ENCODE data around the gene OR51A7. TPM values are rescaled to one million over a fixed set of nuclear protein-coding genes. Genes with fewer than 3 reads are reported as not detected.

The OR51A7 gene
- total and polyA plus RNA-seq, 2 donors (not counting 3 experiments of a cell fraction or from before 2014, with no cell fraction given) = not detected

DNA sequence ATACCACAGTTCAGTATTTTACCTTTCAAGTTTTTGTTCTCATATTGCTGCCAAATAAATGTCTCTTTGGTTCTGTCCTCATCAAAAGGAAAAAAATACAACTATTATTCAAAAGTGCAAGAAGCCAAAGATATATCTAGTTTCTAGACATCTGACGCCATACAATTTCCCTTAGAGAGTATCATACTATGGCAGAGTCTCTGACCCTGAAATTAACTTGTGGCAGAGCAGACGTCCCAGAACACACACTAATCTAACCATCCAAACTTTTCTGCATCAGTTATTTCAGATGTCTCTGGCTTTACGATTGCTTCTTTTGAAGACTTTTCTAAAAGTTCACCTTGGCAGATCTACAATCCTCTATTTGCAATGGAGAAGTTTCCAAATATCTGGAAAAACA lies 19.2 kb upstream of the OR51A7 start:
- no peaks in the 10 kb centered on the region for H3K36me3 ChIP-seq (ENCODE audit: control insufficient read depth in 2 of 2, extremely low read depth in 1 of 2, insufficient read depth in 2 of 2, low read length in 2 of 2)
- no peaks in the 10 kb centered on the region for H3K79me2 ChIP-seq (ENCODE audit: control insufficient read depth, insufficient read depth, low read length)
- CTCF ChIA-PET = no interaction called here
- no peak overlapping the region for H2AFZ ChIP-seq (ENCODE audit: low read depth, low read length)
- H3K4me3 ChIP-seq (replicated peaks in 1 of 3; ENCODE audit: insufficient read depth in 1 of 3, low read depth in 1 of 3, low read length in 3 of 3) = no peak overlapping the region
- H3K27ac ChIP-seq (ENCODE audit: insufficient read depth, low read depth, low read length) = no peak overlapping the region
- H3K27me3 ChIP-seq (ENCODE audit: control insufficient read depth in 2 of 2, insufficient read depth in 2 of 2, low read length in 2 of 2) = no peaks in the 10 kb centered on the region
- BruUV-seq (replicated peaks) = no TSS peak
- no peak for DNase-seq (ENCODE audit: low read depth, low spot score)
- H4K20me1 ChIP-seq (replicated peaks; ENCODE audit: control insufficient read depth, extremely low read depth, insufficient read depth, low read length) = no peaks in the 10 kb centered on the region
- dilution Hi-C loops (cut with MboI; ENCODE audit: extremely low pct_ligation_motif_present, low sequenced_read_pairs) = no loop called here
- H3K9me1 ChIP-seq (replicated peaks; ENCODE audit: control insufficient read depth, extremely low read depth, insufficient read depth, low read length) = no peaks in the 10 kb centered on the region
- TF ChIP-seq JUN (IDR thresholded peaks at IDR 0.05; ENCODE audit: borderline replicate concordance, insufficient read depth, insufficient read length, low read depth) (no peak), POLR2A (IDR thresholded peaks at IDR 0.05; ENCODE audit: low read depth, low read length) (no peak), EZH2 (IDR thresholded peaks at IDR 0.05; ENCODE audit: borderline replicate concordance, low read depth, low read length, severe bottlenecking) (no peak), GATA2 (IDR thresholded peaks at IDR 0.05; ENCODE audit: insufficient read depth, insufficient read length, low read depth, low read length) (no peak), MYC (IDR thresholded peaks at IDR 0.05; ENCODE audit: low read depth, low read length) (no peak), FOS (IDR thresholded peaks at IDR 0.05; ENCODE audit: borderline replicate concordance, insufficient read depth, low read length) (no peak), POLR2AphosphoS5 (IDR thresholded peaks at IDR 0.05; ENCODE audit: insufficient read depth, low read depth, low read length) (no peak)
- TF ChIP-seq, protein P1, sequence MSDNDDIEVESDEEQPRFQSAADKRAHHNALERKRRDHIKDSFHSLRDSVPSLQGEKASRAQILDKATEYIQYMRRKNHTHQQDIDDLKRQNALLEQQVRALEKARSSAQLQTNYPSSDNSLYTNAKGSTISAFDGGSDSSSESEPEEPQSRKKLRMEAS (IDR thresholded peaks at IDR 0.05; ENCODE audit: insufficient read depth, insufficient read length) = no peak
- TF ChIP-seq, protein P2, sequence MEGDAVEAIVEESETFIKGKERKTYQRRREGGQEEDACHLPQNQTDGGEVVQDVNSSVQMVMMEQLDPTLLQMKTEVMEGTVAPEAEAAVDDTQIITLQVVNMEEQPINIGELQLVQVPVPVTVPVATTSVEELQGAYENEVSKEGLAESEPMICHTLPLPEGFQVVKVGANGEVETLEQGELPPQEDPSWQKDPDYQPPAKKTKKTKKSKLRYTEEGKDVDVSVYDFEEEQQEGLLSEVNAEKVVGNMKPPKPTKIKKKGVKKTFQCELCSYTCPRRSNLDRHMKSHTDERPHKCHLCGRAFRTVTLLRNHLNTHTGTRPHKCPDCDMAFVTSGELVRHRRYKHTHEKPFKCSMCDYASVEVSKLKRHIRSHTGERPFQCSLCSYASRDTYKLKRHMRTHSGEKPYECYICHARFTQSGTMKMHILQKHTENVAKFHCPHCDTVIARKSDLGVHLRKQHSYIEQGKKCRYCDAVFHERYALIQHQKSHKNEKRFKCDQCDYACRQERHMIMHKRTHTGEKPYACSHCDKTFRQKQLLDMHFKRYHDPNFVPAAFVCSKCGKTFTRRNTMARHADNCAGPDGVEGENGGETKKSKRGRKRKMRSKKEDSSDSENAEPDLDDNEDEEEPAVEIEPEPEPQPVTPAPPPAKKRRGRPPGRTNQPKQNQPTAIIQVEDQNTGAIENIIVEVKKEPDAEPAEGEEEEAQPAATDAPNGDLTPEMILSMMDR (IDR thresholded peaks at IDR 0.05; ENCODE audit: extremely low read depth in 1 of 2, insufficient read depth in 1 of 2, low read depth in 1 of 2, low read length in 2 of 2) = no peak
- POLR2A ChIA-PET = no interaction called here
- no peaks in the 10 kb centered on the region for H3K9me3 ChIP-seq (replicated peaks; ENCODE audit: control insufficient read depth, insufficient read depth, low read length)
- H3K4me1 ChIP-seq (ENCODE audit: control insufficient read depth, extremely low read depth, insufficient read depth, low read length) = no peaks in the 10 kb centered on the region
- no peak overlapping the region for H3K9ac ChIP-seq (replicated peaks; ENCODE audit: extremely low read depth, insufficient read depth, low read length)
- no peak overlapping the region for H3K4me2 ChIP-seq (ENCODE audit: insufficient read depth, low read length)
- intact Hi-C loops (cut with micrococcal nuclease) = no loop called here
- FAIRE-seq = no peak

All from endothelial cell of umbilical vein (primary cell).